Raji (cell line): Measurements from ENCODE around the gene FAIM.

Experiments
- POLR2A ChIP-seq: IDR thresholded peaks from 2 replicates; pipeline ENCODE4 v1.6.1; 2011; ENCODE audit warnings: low read depth, low read length, control low read depth; ENCODE audit not compliant: insufficient read depth

Gene FAIM

GRCh38 chr3:138598534-138598933 lies 10.0 kb upstream of the FAIM start:
- no peak for TF ChIP-seq POLR2A

- no peak for TF ChIP-seq POLR2A
Observed at GRCh38 chr3:138600100-138600745, 8.3 kb upstream of the FAIM start.

- no peak for TF ChIP-seq POLR2A
Observed at GRCh38 chr3:138609898-138610266, 1.3 kb downstream of the FAIM start.

DNA sequence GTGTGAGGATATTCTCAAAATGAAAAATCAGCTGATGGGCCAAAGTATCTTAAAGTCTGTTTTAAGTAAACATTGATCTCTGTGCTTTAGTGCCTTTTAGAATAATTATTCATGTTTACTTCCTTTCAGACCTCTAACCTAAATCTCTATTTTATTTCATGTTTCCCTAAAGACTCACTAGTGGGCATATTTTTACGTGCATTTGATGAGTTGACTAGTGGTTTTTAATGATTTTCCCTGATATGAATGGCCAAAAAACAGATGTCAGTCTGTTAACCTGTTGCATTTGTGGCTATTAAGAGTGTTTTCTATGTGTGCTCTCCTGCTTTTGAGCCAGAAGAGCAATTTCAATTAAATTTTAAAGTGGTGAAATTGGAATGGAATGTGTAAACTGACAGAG lies 6.9 kb downstream of the FAIM start:
- TF ChIP-seq POLR2A: no peak

DNA sequence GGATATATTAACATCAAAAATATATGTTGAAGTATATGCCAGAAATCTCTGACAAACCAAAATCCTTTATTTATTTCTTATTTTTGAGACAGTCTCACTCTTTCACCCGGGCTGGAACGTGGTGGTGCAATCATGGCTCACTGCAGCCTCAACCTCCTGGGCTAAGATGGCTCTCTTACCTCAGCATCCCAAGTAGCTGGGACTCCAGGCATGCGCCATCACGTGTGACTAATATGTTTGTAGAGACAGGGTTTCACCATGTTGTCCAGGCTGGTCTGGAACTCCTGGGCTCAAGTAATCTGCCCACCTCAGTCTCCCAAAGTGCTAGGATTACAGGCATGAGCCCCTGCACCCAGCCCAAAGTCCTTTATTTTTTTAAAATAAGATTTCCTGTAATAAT lies 11.9 kb downstream of the FAIM start:
- no peak for TF ChIP-seq POLR2A

GRCh38 chr3:138624518-138624917 lies 15.9 kb downstream of the FAIM start:
- TF ChIP-seq POLR2A: no peak

GRCh38 chr3:138625707-138626365 lies 17.3 kb downstream of the FAIM start:
- no peak for TF ChIP-seq POLR2A

- TF ChIP-seq POLR2A: no peak
Observed at GRCh38 chr3:138629526-138629925, 21.0 kb downstream of the FAIM start.

- TF ChIP-seq POLR2A: no peak
Observed at GRCh38 chr3:138638641-138639040, 30.1 kb downstream of the FAIM start.

DNA sequence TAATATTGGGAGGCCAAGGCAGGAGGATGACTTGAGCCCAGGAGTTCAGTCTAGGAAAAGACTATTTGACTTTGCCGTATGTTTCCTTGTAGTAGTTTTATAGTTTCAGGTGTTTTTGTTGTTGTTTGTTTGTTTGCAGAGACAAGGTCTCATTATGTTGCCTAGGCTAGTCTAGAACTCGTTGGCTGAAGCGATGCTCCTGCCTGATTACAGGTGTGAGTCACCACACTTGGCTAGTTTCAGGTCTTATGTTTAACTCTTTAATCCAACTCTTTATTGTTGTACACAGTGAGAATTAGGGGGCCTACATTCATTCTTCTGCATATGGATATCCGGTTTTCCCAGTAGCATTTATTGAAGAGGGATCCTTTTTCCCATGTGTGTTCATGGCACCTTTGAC lies 32.0 kb downstream of the FAIM start:
- TF ChIP-seq POLR2A: no peak

DNA sequence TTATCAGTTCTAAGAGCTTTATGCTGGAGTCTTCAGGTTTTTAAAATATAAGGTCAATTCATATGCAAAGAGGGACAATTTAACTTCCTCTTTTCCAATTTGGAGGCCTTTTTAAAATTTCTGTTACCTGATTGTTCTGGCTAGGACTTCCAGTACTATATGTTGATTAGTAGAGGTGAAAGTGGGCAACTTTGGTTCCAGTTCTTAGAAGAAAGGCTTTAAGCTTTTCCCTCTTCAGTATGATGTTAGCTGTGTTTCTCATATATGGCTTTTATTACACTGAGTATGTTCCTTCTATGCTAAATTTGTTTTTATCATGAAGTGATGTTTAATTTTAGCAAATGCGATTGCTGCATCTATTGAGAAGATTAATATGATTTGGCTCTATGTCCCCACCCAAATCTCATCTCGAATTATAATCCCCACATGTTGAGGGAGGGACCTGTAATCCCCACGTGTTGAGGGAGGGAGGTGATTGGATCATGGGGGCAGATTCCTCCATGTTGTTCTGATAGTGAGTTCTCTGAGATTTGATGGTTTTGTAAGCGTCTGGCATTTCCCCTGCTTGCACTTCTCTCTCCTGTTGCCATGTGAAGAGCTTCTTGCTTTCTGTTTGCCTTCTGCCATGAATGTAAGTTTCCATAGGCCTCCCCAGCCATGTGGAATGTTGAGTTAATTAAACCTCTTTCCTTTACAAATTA lies 33.8 kb downstream of the FAIM start:
- no peak for TF ChIP-seq POLR2A

DNA sequence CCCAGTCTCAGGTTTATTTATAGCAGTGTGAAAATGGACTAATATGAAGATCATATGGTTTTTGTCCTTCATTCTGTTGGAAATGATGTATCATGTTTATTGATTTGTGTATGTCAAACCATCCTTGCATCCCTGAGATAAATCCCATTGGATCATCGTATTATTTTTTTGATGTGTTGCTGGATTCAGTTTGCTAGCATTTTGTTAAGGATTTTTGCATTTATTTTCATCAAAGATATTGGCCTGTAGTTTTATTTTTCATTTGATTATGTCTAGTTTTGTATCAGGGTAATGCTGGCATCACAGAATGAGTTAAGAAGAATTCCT lies 34.3 kb downstream of the FAIM start:
- TF ChIP-seq POLR2A: no peak

- no peak for TF ChIP-seq POLR2A
Observed at GRCh38 chr3:138646008-138646407, 37.4 kb downstream of the FAIM start.

DNA sequence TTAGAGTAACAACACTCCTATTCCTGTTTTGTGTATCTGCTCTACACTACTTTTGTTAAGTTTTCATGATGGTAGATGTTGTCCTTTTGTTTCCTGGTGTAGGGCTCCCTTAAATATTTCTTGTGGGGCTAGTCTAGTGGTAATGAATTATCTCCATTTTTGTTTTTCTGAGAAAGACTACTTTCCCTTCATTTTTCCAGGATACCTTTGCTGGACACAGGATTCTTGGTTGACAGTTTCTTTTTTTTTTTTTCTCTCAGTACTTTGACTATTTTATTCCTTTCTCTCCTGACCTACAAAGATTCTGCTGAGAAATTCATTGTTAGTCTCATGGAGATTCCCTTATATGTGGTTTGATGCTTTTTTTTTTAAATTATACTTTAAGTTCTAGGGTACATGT lies 37.9 kb downstream of the FAIM start:
- TF ChIP-seq POLR2A: no peak

DNA sequence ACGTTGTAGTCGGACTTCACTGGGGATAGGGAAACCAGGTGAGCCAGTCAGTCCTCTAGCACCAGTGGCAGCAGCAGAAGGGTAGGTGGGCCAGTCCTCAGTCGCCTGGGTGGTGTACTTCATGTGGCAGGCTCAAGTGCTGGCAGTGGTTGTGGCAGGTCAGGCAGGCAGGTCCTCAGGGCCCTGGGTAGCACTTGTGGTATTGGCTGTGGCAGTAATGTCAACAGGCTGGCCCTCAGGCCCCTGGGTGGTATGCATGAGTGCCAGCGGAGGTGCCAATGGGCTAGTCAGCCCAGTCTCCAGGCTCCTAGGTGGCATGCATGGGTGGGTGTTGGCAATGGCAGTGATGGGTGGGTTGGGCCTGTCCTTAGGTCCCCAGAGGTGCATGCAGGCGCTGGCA lies 40.6 kb downstream of the FAIM start:
- TF ChIP-seq POLR2A: no peak

GRCh38 chr3:138653567-138653966 lies 45.0 kb downstream of the FAIM start:
- no peak for TF ChIP-seq POLR2A
